GM23248 (cell line): Measurements from ENCODE around the gene MITF. TPM values are rescaled to one million over a fixed set of nuclear protein-coding genes. Genes with fewer than 3 reads are reported as not detected.

Source experiments
- DNase-seq: peaks from one replicate; pipeline ENCODE4 v3.0.0-alpha.2; 2015
- H2AFZ ChIP-seq: fragments of 200-600 bp; sonication (generic); 2 replicates; pipeline ENCODE4 v1.6.1; 2016; ENCODE audit warnings: antibody characterized with exemption
- H3F3A ChIP-seq: fragments of 200-600 bp; sonication (generic); 2 replicates; pipeline ENCODE4 v1.6.1; 2016; ENCODE audit warnings: mild to moderate bottlenecking, antibody characterized with exemption, mixed run types; ENCODE audit not compliant: insufficient read depth
- H3K27ac ChIP-seq: fragments of 200-600 bp; sonication (generic); 2 replicates; pipeline ENCODE4 v1.5.1; 2016; ENCODE audit warnings: mild to moderate bottlenecking
- H3K27me3 ChIP-seq: fragments of 200-600 bp; sonication (generic); replicated peaks from 2 replicates; pipeline ENCODE4 v1.6.1; 2016; ENCODE audit warnings: mild to moderate bottlenecking; ENCODE audit not compliant: insufficient read depth
- H3K36me3 ChIP-seq: fragments of 200-600 bp; sonication (generic); 2 replicates; pipeline ENCODE4 v1.6.1; 2016; ENCODE audit warnings: low read depth, mild to moderate bottlenecking
- H3K4me1 ChIP-seq: fragments of 200-600 bp; sonication (generic); 2 replicates; pipeline ENCODE4 v1.6.1; 2016; ENCODE audit warnings: mild to moderate bottlenecking; ENCODE audit not compliant: insufficient read depth
- H3K4me2 ChIP-seq: fragments of 200-600 bp; sonication (generic); one replicate; pipeline ENCODE4 v1.6.1; 2016; ENCODE audit warnings: mild to moderate bottlenecking; ENCODE audit not compliant: unreplicated experiment
- H3K4me3 ChIP-seq: fragments of 200-600 bp; sonication (generic); 2 replicates; pipeline ENCODE4 v1.5.1; 2016; ENCODE audit warnings: mild to moderate bottlenecking
- H3K79me2 ChIP-seq: fragments of 200-600 bp; sonication (generic); 2 replicates; pipeline ENCODE4 v1.6.1; 2016; ENCODE audit warnings: mild to moderate bottlenecking; ENCODE audit not compliant: insufficient read depth
- H3K9ac ChIP-seq: fragments of 200-600 bp; sonication (generic); 2 replicates; pipeline ENCODE4 v1.6.1; 2016; ENCODE audit warnings: mild to moderate bottlenecking
- H3K9me2 ChIP-seq: fragments of 200-600 bp; sonication (generic); 2 replicates; pipeline ENCODE4 v1.6.1; 2016; ENCODE audit warnings: mixed run types, mild to moderate bottlenecking, moderate library complexity; ENCODE audit not compliant: insufficient read depth
- H3K9me3 ChIP-seq: fragments of 200-600 bp; sonication (generic); one replicate; pipeline ENCODE4 v1.6.1; 2017; ENCODE audit warnings: low read depth
- H4K20me1 ChIP-seq: fragments of 200-600 bp; sonication (generic); 2 replicates; pipeline ENCODE4 v1.6.0; 2016; ENCODE audit not compliant: insufficient read depth
- EZH2 ChIP-seq: fragments of 200-600 bp; sonication (generic); IDR thresholded peaks from 2 replicates; pipeline ENCODE4 v1.6.1; 2018; ENCODE audit warnings: antibody characterized with exemption, mild to moderate bottlenecking; ENCODE audit not compliant: insufficient read depth, poor library complexity, severe bottlenecking
- EZH2phosphoT487 ChIP-seq: fragments of 200-600 bp; sonication (generic); IDR thresholded peaks from 2 replicates; pipeline ENCODE4 v1.6.1; 2018; ENCODE audit warnings: antibody characterized with exemption, moderate library complexity, mild to moderate bottlenecking, low read depth; ENCODE audit not compliant: insufficient read depth
- WGBS, 2 experiments: methylation state at CpG; one replicate each; pipeline ENCODE4 v1.1.6; 2015 to 2017; ENCODE audit warnings: low lambda C conversion rate in 2 of 2, low coverage in 1 of 2; ENCODE audit errors: missing lambda C conversion rate in 2 of 2; 5-methylcytosine and 5-hydroxymethylcytosine counted together
- in situ Hi-C: fragments of 300-500 bp; cut with MboI; formaldehyde crosslinking; loops from 2 replicates; pipeline ENCODE4 v1.15.0; 2020
- polyA plus RNA-seq: library from polyadenylated mRNA; unstranded; fragments of >200 nt; fragmentation: Nextera tagmentation; extraction: Ambion mirVana; gene quantifications from 2 replicates; pipeline ENCODE4 v1.2.1, GENCODE V29; 2016
- total RNA-seq: library from RNA; depleted of rRNA; stranded (reverse); fragments of >200 nt; shearing (Covaris generic); gene quantifications from 2 replicates; pipeline ENCODE4 v1.2.3, GENCODE V29; 2014

Gene MITF
- total and polyA plus RNA-seq, 2 experiments from 2014 or later: 0.86 to 2.0 TPM

- Histone ChIP-seq H2AFZ (no peak overlapping the region), H3K36me3 (no peaks in the 10 kb centered on the region), H3K27me3 (peaks cover 2% of the 10 kb centered on the region; the same call in 1 of the 2 replicates), H3K27ac (no peak overlapping the region), H3K9me3 (no peaks in the 10 kb centered on the region), H3K9ac (no peak overlapping the region), H3F3A (no peaks in the 10 kb centered on the region), H3K9me2 (no peaks in the 10 kb centered on the region), H3K4me3 (no peak overlapping the region), H3K4me2 (no peak overlapping the region), H3K79me2 (no peaks in the 10 kb centered on the region), H4K20me1 (no peaks in the 10 kb centered on the region), H3K4me1 (peaks cover 14% of the 10 kb centered on the region)
- no peak for DNase-seq
- TF ChIP-seq EZH2phosphoT487: no peak
- TF ChIP-seq EZH2: no peak
- 95 to 100% methylated on average over 2 of the region's 2 CpGs for WGBS, 2 experiments
- in situ Hi-C loops: no loop called here
Measured at GRCh38 chr3:69825446-69825845, 86.2 kb downstream of the MITF start.

DNA sequence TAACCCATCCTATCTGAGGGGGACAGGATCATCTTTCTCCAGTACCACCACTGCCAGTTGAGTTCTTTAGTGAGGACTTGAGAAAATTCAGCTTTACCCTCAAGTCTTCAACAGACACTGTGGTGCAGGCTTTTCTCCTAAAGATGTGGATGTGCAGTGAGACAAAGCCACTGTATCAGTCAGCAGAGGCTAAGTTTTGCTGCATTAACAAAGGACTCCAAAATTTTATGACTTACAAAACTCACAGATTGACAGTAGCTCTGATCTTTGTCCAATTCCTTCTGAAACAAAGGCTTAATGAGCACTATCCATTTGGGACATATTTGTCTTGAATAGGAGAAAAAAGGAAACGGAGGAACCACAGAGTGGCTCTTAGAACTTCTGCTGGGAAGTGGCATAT, 87.9 kb downstream of the MITF start:
- Histone ChIP-seq H4K20me1 (no peaks in the 10 kb centered on the region), H3K27me3 (no peaks in the 10 kb centered on the region), H3K4me3 (no peak overlapping the region), H3K9ac (no peak overlapping the region), H3F3A (no peaks in the 10 kb centered on the region), H3K4me2 (no peak overlapping the region), H3K79me2 (no peaks in the 10 kb centered on the region), H3K36me3 (no peaks in the 10 kb centered on the region), H2AFZ (no peak overlapping the region), H3K4me1 (peaks cover 14% of the 10 kb centered on the region), H3K27ac (no peak overlapping the region), H3K9me3 (no peaks in the 10 kb centered on the region), H3K9me2 (no peaks in the 10 kb centered on the region)
- in situ Hi-C loops: no loop called here
- 42 to 68% methylated on average over 1 of the region's 1 CpG for WGBS, 2 experiments
- no peak for DNase-seq
- TF ChIP-seq EZH2: no peak
- TF ChIP-seq EZH2phosphoT487: no peak

DNA sequence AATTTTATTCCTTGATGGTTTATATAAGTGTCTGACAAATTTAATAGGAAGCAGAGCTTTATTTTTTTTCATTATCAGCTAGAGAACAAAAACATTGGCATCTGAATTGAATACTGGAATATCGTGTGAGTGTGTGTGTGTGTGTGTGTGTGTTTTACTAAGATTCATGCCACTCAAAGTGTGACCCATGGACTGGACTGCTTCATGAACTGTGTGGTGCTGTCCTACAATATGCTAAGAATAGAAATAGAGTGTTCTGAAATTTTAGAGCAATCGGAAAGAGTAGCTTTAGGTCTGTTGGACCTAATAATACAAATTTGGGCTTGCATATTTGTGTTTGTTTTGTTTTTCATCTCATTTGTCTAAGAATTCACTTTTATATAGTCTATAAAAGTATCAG, 89.6 kb downstream of the MITF start:
- H3K4me2 ChIP-seq: no peak overlapping the region
- H3K27me3 ChIP-seq: no peaks in the 10 kb centered on the region
- no peaks in the 10 kb centered on the region for H3K79me2 ChIP-seq
- no peaks in the 10 kb centered on the region for H4K20me1 ChIP-seq
- H3K27ac ChIP-seq: no peak overlapping the region
- 44 to 47% methylated on average over 2 of the region's 2 CpGs for WGBS, 2 experiments
- no peaks in the 10 kb centered on the region for H3K9me2 ChIP-seq
- no peaks in the 10 kb centered on the region for H3F3A ChIP-seq
- in situ Hi-C loops: no loop called here
- no peak overlapping the region for H2AFZ ChIP-seq
- H3K4me1 ChIP-seq: 0 out of 2 replicates have a peak, but pooled peaks cover under 1% of the 10 kb centered on the region
- H3K36me3 ChIP-seq: no peaks in the 10 kb centered on the region
- H3K4me3 ChIP-seq: no peak overlapping the region
- TF ChIP-seq EZH2: no peak
- H3K9ac ChIP-seq: no peak overlapping the region
- H3K9me3 ChIP-seq: no peaks in the 10 kb centered on the region
- DNase-seq: no peak

DNA sequence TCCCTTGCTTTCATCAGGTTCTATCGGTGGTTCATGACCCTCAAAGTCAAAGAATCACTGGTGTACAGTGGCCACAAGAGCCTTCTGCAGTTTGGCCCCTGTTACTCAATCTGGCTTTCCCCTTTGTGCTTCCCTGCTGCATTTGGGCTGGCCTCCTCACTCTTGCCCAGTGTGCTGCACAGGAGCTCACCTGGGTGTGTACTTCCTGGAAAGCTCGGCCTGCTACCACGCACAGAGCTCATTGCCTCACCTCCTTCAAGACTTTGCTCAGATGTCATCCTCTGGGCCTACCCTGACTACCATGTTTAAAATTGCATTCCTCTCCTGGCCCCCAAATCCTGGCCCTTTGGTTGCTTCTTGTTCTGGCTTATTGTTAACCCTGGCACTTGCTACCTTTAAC, 90.9 kb downstream of the MITF start:
- Histone ChIP-seq H3K4me2 (no peak overlapping the region), H3K9me3 (no peaks in the 10 kb centered on the region), H3K9me2 (no peaks in the 10 kb centered on the region), H3K36me3 (no peaks in the 10 kb centered on the region), H3F3A (no peaks in the 10 kb centered on the region), H3K27ac (no peak overlapping the region), H3K9ac (no peak overlapping the region), H2AFZ (no peak overlapping the region), H3K4me1 (no peaks in the 10 kb centered on the region), H3K4me3 (no peak overlapping the region), H3K79me2 (no peaks in the 10 kb centered on the region), H4K20me1 (no peaks in the 10 kb centered on the region), H3K27me3 (no peaks in the 10 kb centered on the region)
- TF ChIP-seq EZH2 (no peak), EZH2phosphoT487 (no peak)
- no peak for DNase-seq
- in situ Hi-C loops: no loop called here
- WGBS, 2 experiments: 98 to 100% methylated on average over 3 of the region's 3 CpGs

DNA sequence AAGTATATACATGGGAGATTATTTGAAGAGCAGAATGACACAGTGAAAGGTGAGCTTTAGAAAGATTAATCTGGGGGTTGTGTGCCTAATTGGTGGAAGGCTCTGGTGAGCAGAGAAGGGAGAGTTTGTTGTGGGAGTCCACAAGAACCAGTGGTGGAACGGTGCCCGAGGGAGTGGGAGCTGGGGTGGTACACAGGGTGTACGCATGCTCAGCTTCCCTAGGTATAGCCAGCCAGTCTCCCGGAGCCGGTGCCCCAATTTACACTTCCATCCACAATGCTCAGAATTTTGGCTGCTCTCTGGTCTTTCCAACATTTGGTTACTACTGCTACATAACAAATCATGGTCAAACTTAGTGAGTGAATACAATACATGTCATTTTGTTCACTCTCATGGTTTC, 92.5 kb downstream of the MITF start:
- Histone ChIP-seq H3K4me2 (no peak overlapping the region), H3F3A (no peaks in the 10 kb centered on the region), H3K27me3 (0 out of 2 replicates have a peak, but pooled peaks cover 4% of the 10 kb centered on the region), H3K4me3 (no peak overlapping the region), H3K36me3 (no peaks in the 10 kb centered on the region), H3K9ac (no peak overlapping the region), H3K27ac (no peak overlapping the region), H4K20me1 (no peaks in the 10 kb centered on the region), H3K79me2 (no peaks in the 10 kb centered on the region), H3K9me3 (no peaks in the 10 kb centered on the region), H3K9me2 (no peaks in the 10 kb centered on the region), H3K4me1 (no peaks in the 10 kb centered on the region), H2AFZ (no peak overlapping the region)
- in situ Hi-C loops: no loop called here
- DNase-seq: no peak
- WGBS, 2 experiments: 94 to 98% methylated on average over 5 of the region's 5 CpGs
- no peak for TF ChIP-seq EZH2phosphoT487
- no peak for TF ChIP-seq EZH2
